Ovary (tissue), 3 donors: ENCODE results near the gene RBPJ.

Experiments used
- EP300 ChIP-seq: sonication (generic); formaldehyde crosslinking; IDR thresholded peaks from one replicate; pipeline ENCODE4 v1.6.1; 2017; ENCODE audit warnings: antibody characterized with exemption
- POLR2A ChIP-seq: fragments of 450-650 bp; IDR thresholded peaks from one replicate; pipeline ENCODE4 v1.6.1; 2017; ENCODE audit warnings: antibody characterized with exemption, mild to moderate bottlenecking, moderate library complexity
- TF ChIP-seq, protein P1 (sequence below), 3 donors: fragments of 450-650 bp in 2 of 3; fragments of 200-600 bp in 1 of 3; IDR thresholded peaks; one replicate each; pipeline versions ENCODE4 v1.5.1 to v1.8.0; 2016 to 2022; ENCODE audit warnings: antibody characterized with exemption in 3 of 3, mild to moderate bottlenecking in 1 of 3
- donor health status: DM: no; HTN: no; CAD: no.

- TF ChIP-seq, protein P1, sequence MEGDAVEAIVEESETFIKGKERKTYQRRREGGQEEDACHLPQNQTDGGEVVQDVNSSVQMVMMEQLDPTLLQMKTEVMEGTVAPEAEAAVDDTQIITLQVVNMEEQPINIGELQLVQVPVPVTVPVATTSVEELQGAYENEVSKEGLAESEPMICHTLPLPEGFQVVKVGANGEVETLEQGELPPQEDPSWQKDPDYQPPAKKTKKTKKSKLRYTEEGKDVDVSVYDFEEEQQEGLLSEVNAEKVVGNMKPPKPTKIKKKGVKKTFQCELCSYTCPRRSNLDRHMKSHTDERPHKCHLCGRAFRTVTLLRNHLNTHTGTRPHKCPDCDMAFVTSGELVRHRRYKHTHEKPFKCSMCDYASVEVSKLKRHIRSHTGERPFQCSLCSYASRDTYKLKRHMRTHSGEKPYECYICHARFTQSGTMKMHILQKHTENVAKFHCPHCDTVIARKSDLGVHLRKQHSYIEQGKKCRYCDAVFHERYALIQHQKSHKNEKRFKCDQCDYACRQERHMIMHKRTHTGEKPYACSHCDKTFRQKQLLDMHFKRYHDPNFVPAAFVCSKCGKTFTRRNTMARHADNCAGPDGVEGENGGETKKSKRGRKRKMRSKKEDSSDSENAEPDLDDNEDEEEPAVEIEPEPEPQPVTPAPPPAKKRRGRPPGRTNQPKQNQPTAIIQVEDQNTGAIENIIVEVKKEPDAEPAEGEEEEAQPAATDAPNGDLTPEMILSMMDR (IDR thresholded peaks at IDR 0.05), result no peak
- TF ChIP-seq POLR2A, result no peak
- no peak for TF ChIP-seq EP300
Observed at GRCh38 chr4:26388671-26389070, 67.9 kb downstream of the RBPJ start.
